H1 (cell line): ENCODE results near the gene CCDC40. TPM values are rescaled to one million over a fixed set of nuclear protein-coding genes. Genes with fewer than 3 reads are reported as not detected.

Experiments used
- CTCF ChIA-PET: fragments of 300-600 bp; sonication (Branson Sonifier 250); formaldehyde crosslinking; loops from one replicate; lab custom pipeline; 2021; ENCODE audit not compliant: partially characterized antibody; lab: Charles Lee
- POLR2A ChIA-PET: fragments of 300-600 bp; sonication (Branson Sonifier 250); formaldehyde crosslinking; loops from one replicate; lab custom pipeline; 2021; ENCODE audit warnings: inconsistent platforms; ENCODE audit not compliant: partially characterized antibody; lab: Charles Lee
- DNase-seq, 2 experiments: peaks; one replicate each; pipeline versions ENCODE4 v3.0.0 to v3.0.0-alpha.2; 2010 to 2022; ENCODE audit warnings: low spot score in 2 of 2, low read depth in 1 of 2, mixed read lengths in 1 of 2
- FAIRE-seq: peaks from 2 replicates; lab custom pipeline; 2011; peaks lifted over from hg19 to GRCh38; lab: Jason Lieb, UNC
- H2AFZ ChIP-seq: 2 replicates; pipeline ENCODE4 v1.8.1; 2012; ENCODE audit warnings: low read length, inconsistent platforms
- H2AK5ac ChIP-seq: 2 replicates; pipeline ENCODE4 v1.6.1; 2013; ENCODE audit warnings: low read depth, low read length
- H2BK120ac ChIP-seq: replicated peaks from 2 replicates; pipeline ENCODE3; 2013; ENCODE audit warnings: low read depth, low read length, inconsistent platforms
- H2BK12ac ChIP-seq: 2 replicates; pipeline ENCODE4 v1.6.1; 2013; ENCODE audit warnings: low read depth, low read length
- H2BK15ac ChIP-seq: 2 replicates; pipeline ENCODE4 v1.6.1; 2013; ENCODE audit warnings: low read length
- H2BK20ac ChIP-seq: 2 replicates; pipeline ENCODE4 v1.6.1; 2013; ENCODE audit warnings: low read length
- H2BK5ac ChIP-seq: 2 replicates; pipeline ENCODE4 v1.6.1; 2013; ENCODE audit warnings: low read depth, low read length
- H3K14ac ChIP-seq: 2 replicates; pipeline ENCODE4 v1.6.1; 2013; ENCODE audit warnings: inconsistent platforms; ENCODE audit not compliant: insufficient read length
- H3K18ac ChIP-seq: 2 replicates; pipeline ENCODE4 v1.6.1; 2013; ENCODE audit warnings: low read length; ENCODE audit errors: extremely low read depth
- H3K23ac ChIP-seq: 2 replicates; pipeline ENCODE4 v1.6.1; 2013; ENCODE audit warnings: inconsistent platforms; ENCODE audit not compliant: insufficient read length
- H3K23me2 ChIP-seq: 2 replicates; pipeline ENCODE4 v1.6.1; 2013; ENCODE audit warnings: low read depth, low read length
- H3K27ac ChIP-seq: 2 replicates; pipeline ENCODE4 v1.6.1; 2011; ENCODE audit warnings: low read depth, low read length, inconsistent platforms
- H3K27me3 ChIP-seq, 4 experiments: replicated peaks in 1 of 4; 1 replicate in 1 of 4; 2 replicates in 3 of 4; pipeline versions ENCODE4 v1.6.1 to v1.8.1; 2011 to 2013; ENCODE audit warnings: low read length in 3 of 4, mild to moderate bottlenecking in 3 of 4, inconsistent platforms in 2 of 4, mixed read lengths in 2 of 4, moderate library complexity in 1 of 4; ENCODE audit not compliant: control insufficient read depth in 3 of 4, insufficient read depth in 3 of 4; ENCODE audit errors: extremely low read depth in 1 of 4
- H3K36me3 ChIP-seq, 4 experiments: 2 replicates each; pipeline versions ENCODE4 v1.6.1 to v1.8.1; 2011 to 2013; ENCODE audit warnings: mild to moderate bottlenecking in 4 of 4, low read length in 3 of 4, moderate library complexity in 2 of 4, control low read depth in 1 of 4, inconsistent platforms in 1 of 4; ENCODE audit not compliant: insufficient read depth in 4 of 4, control insufficient read depth in 2 of 4
- H3K4ac ChIP-seq: replicated peaks from 2 replicates; pipeline ENCODE3; 2013; ENCODE audit warnings: low read length, low read depth, mixed read lengths, inconsistent platforms; ENCODE audit not compliant: insufficient read length
- H3K4me1 ChIP-seq, 4 experiments: replicated peaks in 1 of 4; 1 replicate in 1 of 4; 2 replicates in 3 of 4; pipeline versions ENCODE4 v1.6.1 to v1.8.1; 2011 to 2013; ENCODE audit warnings: low read length in 3 of 4, inconsistent platforms in 2 of 4, mixed read lengths in 1 of 4; ENCODE audit not compliant: insufficient read depth in 4 of 4, control insufficient read depth in 3 of 4
- H3K4me2 ChIP-seq, 2 experiments: 2 replicates each; pipeline versions ENCODE4 v1.6.1 to v1.8.1; 2011 to 2013; ENCODE audit warnings: low read depth in 2 of 2, low read length in 2 of 2, control low read depth in 1 of 2, inconsistent platforms in 1 of 2, mild to moderate bottlenecking in 1 of 2; ENCODE audit not compliant: insufficient read depth in 1 of 2
- H3K4me3 ChIP-seq, 4 experiments: fragments of 200-600, 300-600 bp in 1 of 4; sonication (generic), shearing (Covaris generic), sonication (Bioruptor Twin) in 1 of 4; 2 replicates each; pipeline versions ENCODE4 v1.5.1 to v1.8.1; 2011 to 2016; ENCODE audit warnings: low read length in 4 of 4, low read depth in 3 of 4, control low read depth in 2 of 4, inconsistent platforms in 2 of 4, mild to moderate bottlenecking in 2 of 4, mixed read lengths in 1 of 4, moderate library complexity in 1 of 4; ENCODE audit not compliant: insufficient read depth in 2 of 4; ENCODE audit errors: extremely low read depth in 1 of 4
- H3K56ac ChIP-seq: replicated peaks from 2 replicates; pipeline ENCODE3; 2013; ENCODE audit warnings: low read depth, mild to moderate bottlenecking, mixed read lengths, low read length, inconsistent platforms; ENCODE audit not compliant: insufficient read length
- H3K79me1 ChIP-seq: 2 replicates; pipeline ENCODE4 v1.6.1; 2013; ENCODE audit warnings: low read depth, low read length, control low read depth
- H3K79me2 ChIP-seq, 2 experiments: 2 replicates each; pipeline versions ENCODE4 v1.6.1 to v1.8.1; 2012 to 2013; ENCODE audit warnings: low read length in 2 of 2, mild to moderate bottlenecking in 2 of 2, inconsistent platforms in 1 of 2; ENCODE audit not compliant: insufficient read depth in 2 of 2, control insufficient read depth in 1 of 2
- H3K9ac ChIP-seq, 4 experiments: replicated peaks in 1 of 4; 1 replicate in 1 of 4; 2 replicates in 3 of 4; pipeline versions ENCODE4 v1.6.1 to v1.8.1; 2011 to 2013; ENCODE audit warnings: low read depth in 3 of 4, low read length in 3 of 4, control low read depth in 2 of 4, mild to moderate bottlenecking in 2 of 4, moderate library complexity in 2 of 4, inconsistent platforms in 1 of 4; ENCODE audit errors: extremely low read depth in 1 of 4
- H3K9me3 ChIP-seq, 2 experiments: 2 replicates each; pipeline versions ENCODE4 v1.6.1 to v1.8.1; 2012 to 2013; ENCODE audit warnings: mild to moderate bottlenecking in 2 of 2, moderate library complexity in 2 of 2, control low read depth in 1 of 2, inconsistent platforms in 1 of 2, low read depth in 1 of 2, low read length in 1 of 2, mixed read lengths in 1 of 2; ENCODE audit not compliant: insufficient read depth in 2 of 2
- H4K20me1 ChIP-seq, 2 experiments: replicated peaks in 1 of 2; 2 replicates each; pipeline versions ENCODE3 to v1.8.1; 2011 to 2013; ENCODE audit warnings: inconsistent platforms in 2 of 2, low read length in 2 of 2, mild to moderate bottlenecking in 1 of 2; ENCODE audit not compliant: insufficient read depth in 2 of 2, control insufficient read depth in 1 of 2
- H4K5ac ChIP-seq: 2 replicates; pipeline ENCODE4 v1.6.1; 2013; ENCODE audit warnings: low read length, low read depth, mixed read lengths, inconsistent platforms; ENCODE audit not compliant: insufficient read length
- H4K8ac ChIP-seq: 2 replicates; pipeline ENCODE4 v1.8.0; 2013; ENCODE audit warnings: mild to moderate bottlenecking, moderate library complexity, low read length, inconsistent platforms; ENCODE audit not compliant: insufficient read depth; ENCODE audit errors: extremely low read depth
- H4K91ac ChIP-seq: replicated peaks from 2 replicates; pipeline ENCODE3; 2013; ENCODE audit warnings: low read length, mixed read lengths, inconsistent platforms; ENCODE audit not compliant: insufficient read length
- BACH1 ChIP-seq: IDR thresholded peaks from 2 replicates; pipeline ENCODE4 v1.6.1; 2012; ENCODE audit warnings: low read length, improper control_type of control experiment
- CREB1 ChIP-seq: IDR thresholded peaks from 2 replicates; pipeline ENCODE4 v1.6.1; 2012; ENCODE audit warnings: inconsistent platforms
- GABPA ChIP-seq: IDR thresholded peaks from 2 replicates; pipeline ENCODE4 v1.6.1; 2011; ENCODE audit warnings: mild to moderate bottlenecking, low read length, moderate library complexity, borderline replicate concordance; ENCODE audit not compliant: insufficient read depth
- HDAC2 ChIP-seq, 2 experiments: fragments of 300-600 bp in 1 of 2; sonication (generic) in 1 of 2; IDR thresholded peaks; 2 replicates each; pipeline ENCODE4 v1.6.1; 2011 to 2012; ENCODE audit warnings: low read depth in 2 of 2, low read length in 2 of 2, mild to moderate bottlenecking in 2 of 2, moderate library complexity in 2 of 2, borderline replicate concordance in 1 of 2, inconsistent platforms in 1 of 2
- KDM5A ChIP-seq: fragments of 200-600 bp; IDR thresholded peaks from 2 replicates; pipeline ENCODE4 v1.7.1; 2012; ENCODE audit warnings: mild to moderate bottlenecking, low read length, inconsistent platforms, mixed read lengths
- PHF8 ChIP-seq: fragments of 200-600 bp; sonication (generic); conservative IDR thresholded peaks from 2 replicates; pipeline ENCODE4 v1.7.1; 2012; ENCODE audit warnings: low read depth, mild to moderate bottlenecking, inconsistent platforms, low read length, moderate library complexity
- TCF12 ChIP-seq: IDR thresholded peaks from 2 replicates; pipeline ENCODE4 v1.6.1; 2011; ENCODE audit warnings: low read depth, mild to moderate bottlenecking, low read length
- WGBS, 2 experiments: shearing (Covaris generic) in 1 of 2; methylation state at CpG; one replicate each; pipeline versions ENCODE4 v1.1.6 to v1.1.7; 2013 to 2015; ENCODE audit warnings: low lambda C conversion rate in 2 of 2, mixed read lengths in 2 of 2, inconsistent platforms in 1 of 2, low coverage in 1 of 2, missing lambda C conversion rate in 1 of 2; ENCODE audit not compliant: insufficient replicate concordance in 2 of 2, insufficient coverage in 1 of 2, insufficient read length in 1 of 2; ENCODE audit errors: extremely low coverage in 1 of 2, missing lambda C conversion rate in 1 of 2; 5-methylcytosine and 5-hydroxymethylcytosine counted together
- polyA plus RNA-seq, 7 experiments: library from polyadenylated mRNA; depleted of rRNA in 3 of 7; stranded (reverse) in 5 of 7; unstranded in 2 of 7; fragments of >200 nt in 5 of 7; fragments of 200-250 nt in 2 of 7; gene quantifications; 1 replicate in 5 of 7; 2 replicates in 1 of 7; 4 replicates in 1 of 7; pipeline versions ENCODE4 v1.2.1 to v1.2.3, GENCODE V29; 2011 to 2013; ENCODE audit warnings: missing spikeins in 2 of 7, mixed read lengths in 2 of 7
- total RNA-seq: library from RNA; stranded (reverse); fragmentation: NEBNext Ultra II Directional; extraction: Animal tissue kit (Norgen Biotek cat#: 25700); gene quantifications from 2 replicates; pipeline ENCODE4 v1.2.1, GENCODE V29; 2021

The CCDC40 gene
- total and polyA plus RNA-seq, 2 of the 8 experiments (the other 6 are each of a cell fraction or from before 2014, with no cell fraction given), result 4.1 to 11.5 TPM

DNA sequence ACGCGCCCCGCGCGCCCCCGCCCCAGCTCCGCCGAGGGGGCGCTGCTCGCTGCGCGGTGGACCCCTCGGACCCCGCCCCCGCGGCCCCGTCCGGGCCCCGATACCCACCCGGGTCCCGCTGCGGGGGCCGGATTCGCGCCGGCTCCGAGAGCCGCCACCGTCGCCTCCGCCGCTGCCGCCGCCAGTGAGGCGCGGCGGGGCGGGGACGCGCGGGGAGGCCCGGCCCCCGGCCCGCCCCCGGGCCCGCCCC, 830 bp upstream of the CCDC40 start, which contains the start of gene TBC1D16:
Gene TBC1D16 (minus strand): TSS at position 186 of the 250 bp plus-strand sequence. CDS start 22,325 bp downstream, outside the sequence.
- peak within 1 kb of the TSS; percentile 95 for H3K18ac ChIP-seq
- peaks cover 2% of the 10 kb centered on the region; the same call in 1 of the 2 replicates for H3K23me2 ChIP-seq
- H3K27me3 ChIP-seq, result no peaks in the 10 kb centered on the region
- H2BK120ac ChIP-seq, result no peak within 1 kb of the TSS
- DNase-seq (no peak), FAIRE-seq (no peak)
- peak within 1 kb of the TSS; percentile 78; the same call in 1 of the 2 replicates for H2BK5ac ChIP-seq
- H4K8ac ChIP-seq, result peak within 1 kb of the TSS; percentile 94
- H4K20me1 ChIP-seq, result peaks cover 19 to 25% of the 10 kb centered on the region in 2 experiments
- TF ChIP-seq KDM5A (no peak), BACH1 (no peak), TCF12 (no peak), CREB1 (no peak), GABPA (no peak), HDAC2 (IDR thresholded peaks at IDR 0.05; ENCODE audit: borderline replicate concordance in 1 of 2, low read depth in 2 of 2, low read length in 2 of 2) (no peak), PHF8 (0 out of 2 replicates have a peak, but pooled peaks have one; percentile 66)
- H3K79me1 ChIP-seq, result peaks cover 23% of the 10 kb centered on the region
- peak within 1 kb of the TSS; percentile 91 for H4K91ac ChIP-seq
- POLR2A ChIA-PET, result interaction anchor here (0.9 to 2.7 kb wide), 4 partner anchors 9 to 27 kb away, joined by 4 to 15 read pairs (median 6); no protein-coding TSS in a partner anchor
- H3K4me1 ChIP-seq, result peaks cover 0 to 4% (median 1%) of the 10 kb centered on the region in 4 experiments; a peak in 4 of 7 replicates
- H2BK20ac ChIP-seq, result no peak within 1 kb of the TSS
- H3K14ac ChIP-seq, result no peak within 1 kb of the TSS
- peak within 1 kb of the TSS; percentile 87 for H3K27ac ChIP-seq
- H2AK5ac ChIP-seq, result no peak within 1 kb of the TSS
- no peaks in the 10 kb centered on the region; a peak in 1 of 8 replicates for H3K36me3 ChIP-seq
- CTCF ChIA-PET, result no interaction called here
- H4K5ac ChIP-seq, result peak within 1 kb of the TSS; percentile 83
- H3K56ac ChIP-seq, result peak within 1 kb of the TSS; percentile 52
- H3K4me3 ChIP-seq, result peak within 1 kb of the TSS; percentile 61 to 89 (median 78)
- peak within 1 kb of the TSS; percentile 80; the same call in 1 of the 2 replicates for H2AFZ ChIP-seq
- peak within 1 kb of the TSS; percentile 75 for H3K4ac ChIP-seq
- WGBS, 2 experiments, result no CpG with 5 or more reads among the region's 46 CpGs
- H3K9ac ChIP-seq, result peak within 1 kb of the TSS; percentile 80 to 92 (median 89)
- no peaks in the 10 kb centered on the region for H3K9me3 ChIP-seq
- peak within 1 kb of the TSS; percentile 50; the same call in 1 of the 2 replicates for H2BK12ac ChIP-seq
- peak within 1 kb of the TSS; percentile 68 to 85 for H3K4me2 ChIP-seq
- no peak within 1 kb of the TSS for H3K23ac ChIP-seq
- no peak within 1 kb of the TSS; the same call in 1 of the 2 replicates for H2BK15ac ChIP-seq
- peaks cover 8 to 46% of the 10 kb centered on the region in 2 experiments for H3K79me2 ChIP-seq
